Astrocyte of the hippocampus (primary cell): ENCODE results near the gene ANKRD40.
"Not testable (repeated sequence)": the region's sequence is repeated elsewhere in the genome, so short reads cannot be mapped to it uniquely, and the experiment has no call there.

Experiments
- DNase-seq: peaks from one replicate; pipeline ENCODE4 v3.0.0; 2011; ENCODE audit warnings: low read depth, low spot score

ANKRD40 gene

GRCh38 chr17:50686494-50687199 lies 21.1 kb downstream of the ANKRD40 start:
- DNase-seq, result peak; percentile 96

GRCh38 chr17:50685691-50686493 lies 21.8 kb downstream of the ANKRD40 start:
- DNase-seq, result no peak

GRCh38 chr17:50685334-50685665 lies 22.4 kb downstream of the ANKRD40 start:
- no peak for DNase-seq

GRCh38 chr17:50684612-50685333 lies 22.9 kb downstream of the ANKRD40 start:
- DNase-seq, result no peak

- no peak for DNase-seq
Observed at GRCh38 chr17:50684288-50684611, 23.5 kb downstream of the ANKRD40 start.

- DNase-seq, result no peak
Observed at GRCh38 chr17:50683434-50684287, 24.1 kb downstream of the ANKRD40 start.

GRCh38 chr17:50682938-50683337 lies 24.8 kb downstream of the ANKRD40 start:
- DNase-seq, result no peak

GRCh38 chr17:50682441-50682840 lies 25.3 kb downstream of the ANKRD40 start:
- DNase-seq, result no peak

- peak; percentile 82 for DNase-seq
Observed at GRCh38 chr17:50681263-50682200, 26.2 kb downstream of the ANKRD40 start.

- DNase-seq, result not testable (repeated sequence)
Observed at GRCh38 chr17:50680543-50681262, 27.0 kb downstream of the ANKRD40 start.

GRCh38 chr17:50680126-50680525 lies 27.6 kb downstream of the ANKRD40 start:
- no peak for DNase-seq

GRCh38 chr17:50679008-50679544 lies 28.6 kb downstream of the ANKRD40 start:
- DNase-seq, result no peak

- no peak for DNase-seq
Observed at GRCh38 chr17:50677851-50678375, 29.8 kb downstream of the ANKRD40 start.

GRCh38 chr17:50676065-50676975 lies 31.4 kb downstream of the ANKRD40 start:
- no peak for DNase-seq

- no peak for DNase-seq
Observed at GRCh38 chr17:50675627-50676026, 32.1 kb downstream of the ANKRD40 start.

GRCh38 chr17:50675190-50675589 lies 32.5 kb downstream of the ANKRD40 start:
- DNase-seq, result no peak

- DNase-seq, result peak; percentile 42
Observed at GRCh38 chr17:50672831-50673551, 34.7 kb downstream of the ANKRD40 start.

GRCh38 chr17:50672071-50672470 lies 35.6 kb downstream of the ANKRD40 start:
- DNase-seq, result no peak
